ENCODE results near the gene PRMT7. TPM values are rescaled to one million over a fixed set of nuclear protein-coding genes. Genes with fewer than 3 reads are reported as not detected.

Gene PRMT7
- total and polyA plus RNA-seq, 2 donors from 2014 or later, result 20.4 to 33.7 TPM

GRCh38 chr16:68299571-68300453, 11.0 kb upstream of the PRMT7 start:
- TF ChIP-seq CTCF (IDR thresholded peaks at IDR 0.05; ENCODE audit: borderline replicate concordance, extremely low read depth, insufficient read depth), result no peak
- no peak for DNase-seq
- Histone ChIP-seq H3K27ac (ENCODE audit: low read depth in 2 of 2, low read length in 2 of 2) (no peak overlapping the region), H3K9me3 (ENCODE audit: control insufficient read depth in 2 of 3, insufficient read depth in 1 of 3, low read length in 3 of 3) (no peaks in the 10 kb centered on the region), H3K4me3 (ENCODE audit: low read length in 3 of 3) (no peak overlapping the region), H3K4me1 (ENCODE audit: control insufficient read depth in 2 of 3, insufficient read depth in 2 of 3, low read depth in 1 of 3, low read length in 3 of 3) (peaks cover 0 to 9% (median 9%) of the 10 kb centered on the region in 3 donors), H3K27me3 (ENCODE audit: control insufficient read depth, insufficient read depth, low read length) (no peaks in the 10 kb centered on the region), H3K36me3 (ENCODE audit: control insufficient read depth in 2 of 3, insufficient read depth in 3 of 3, low read length in 3 of 3) (peaks cover 4 to 61% (median 50%) of the 10 kb centered on the region in 3 donors), H3K9ac (ENCODE audit: low read length in 3 of 3) (no peak overlapping the region)
- no peak for FAIRE-seq
- intact Hi-C loops (cut with DNase I), result no loop called here

- Histone ChIP-seq H3K4me1 (ENCODE audit: control insufficient read depth in 2 of 3, insufficient read depth in 2 of 3, low read depth in 1 of 3, low read length in 3 of 3) (peaks cover 0 to 9% (median 9%) of the 10 kb centered on the region in 3 donors), H3K27me3 (ENCODE audit: control insufficient read depth, insufficient read depth, low read length) (no peaks in the 10 kb centered on the region), H3K27ac (ENCODE audit: low read depth in 2 of 2, low read length in 2 of 2) (no peak overlapping the region), H3K4me3 (ENCODE audit: low read length in 3 of 3) (no peak overlapping the region), H3K9me3 (ENCODE audit: control insufficient read depth in 2 of 3, insufficient read depth in 1 of 3, low read length in 3 of 3) (no peaks in the 10 kb centered on the region), H3K36me3 (ENCODE audit: control insufficient read depth in 2 of 3, insufficient read depth in 3 of 3, low read length in 3 of 3) (peaks cover 4 to 61% (median 51%) of the 10 kb centered on the region in 3 donors), H3K9ac (ENCODE audit: low read length in 3 of 3) (no peak overlapping the region)
- no peak for TF ChIP-seq CTCF (IDR thresholded peaks at IDR 0.05; ENCODE audit: borderline replicate concordance, extremely low read depth, insufficient read depth)
- intact Hi-C loops (cut with DNase I), result no loop called here
- DNase-seq, result no peak
- FAIRE-seq, result no peak
Observed at GRCh38 chr16:68300734-68301459, 9.9 kb upstream of the PRMT7 start.

GRCh38 chr16:68306633-68307032, 4.2 kb upstream of the PRMT7 start:
- DNase-seq (no peak), FAIRE-seq (no peak)
- no peaks in the 10 kb centered on the region for H3K27me3 ChIP-seq (ENCODE audit: control insufficient read depth, insufficient read depth, low read length)
- H3K9me3 ChIP-seq (ENCODE audit: control insufficient read depth in 2 of 3, insufficient read depth in 1 of 3, low read length in 3 of 3), result no peaks in the 10 kb centered on the region
- peaks cover 0 to 11% (median 7%) of the 10 kb centered on the region in 3 donors for H3K4me1 ChIP-seq (ENCODE audit: control insufficient read depth in 2 of 3, insufficient read depth in 2 of 3, low read depth in 1 of 3, low read length in 3 of 3)
- H3K27ac ChIP-seq (ENCODE audit: low read depth in 2 of 2, low read length in 2 of 2), result no peak overlapping the region
- H3K36me3 ChIP-seq (ENCODE audit: control insufficient read depth in 2 of 3, insufficient read depth in 3 of 3, low read length in 3 of 3), result peaks cover 6 to 22% (median 16%) of the 10 kb centered on the region in 3 donors
- H3K4me3 ChIP-seq (ENCODE audit: low read length in 3 of 3), result no peak overlapping the region
- intact Hi-C loops (cut with DNase I), result no loop called here
- no peak for TF ChIP-seq CTCF (IDR thresholded peaks at IDR 0.05; ENCODE audit: borderline replicate concordance, extremely low read depth, insufficient read depth)
- H3K9ac ChIP-seq (ENCODE audit: low read length in 3 of 3), result no peak overlapping the region
